Measurements from ENCODE around the gene BNC2.

DNA sequence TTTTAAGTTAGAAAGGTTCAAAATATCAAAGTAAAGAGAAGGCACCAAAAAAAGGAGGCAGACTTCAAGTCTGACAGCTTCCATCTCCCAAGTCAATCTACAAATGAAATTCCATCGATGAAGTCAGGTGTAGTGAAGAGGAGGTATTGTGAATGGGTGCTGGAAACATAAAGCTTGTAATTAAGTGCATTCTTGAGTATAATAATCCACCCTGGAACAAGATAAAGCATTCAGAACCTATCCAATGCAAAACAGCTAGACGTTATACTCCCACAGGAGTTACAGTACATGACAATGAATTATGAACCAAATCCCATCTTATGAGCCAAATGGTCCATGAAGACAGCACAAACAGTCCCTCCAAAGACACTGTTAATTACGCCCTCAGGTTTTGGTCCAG is 22.3 kb downstream of the BNC2 start:
- TF ChIP-seq POLR2A (IDR thresholded peaks at IDR 0.05), result no peak
- TF ChIP-seq, protein P1, sequence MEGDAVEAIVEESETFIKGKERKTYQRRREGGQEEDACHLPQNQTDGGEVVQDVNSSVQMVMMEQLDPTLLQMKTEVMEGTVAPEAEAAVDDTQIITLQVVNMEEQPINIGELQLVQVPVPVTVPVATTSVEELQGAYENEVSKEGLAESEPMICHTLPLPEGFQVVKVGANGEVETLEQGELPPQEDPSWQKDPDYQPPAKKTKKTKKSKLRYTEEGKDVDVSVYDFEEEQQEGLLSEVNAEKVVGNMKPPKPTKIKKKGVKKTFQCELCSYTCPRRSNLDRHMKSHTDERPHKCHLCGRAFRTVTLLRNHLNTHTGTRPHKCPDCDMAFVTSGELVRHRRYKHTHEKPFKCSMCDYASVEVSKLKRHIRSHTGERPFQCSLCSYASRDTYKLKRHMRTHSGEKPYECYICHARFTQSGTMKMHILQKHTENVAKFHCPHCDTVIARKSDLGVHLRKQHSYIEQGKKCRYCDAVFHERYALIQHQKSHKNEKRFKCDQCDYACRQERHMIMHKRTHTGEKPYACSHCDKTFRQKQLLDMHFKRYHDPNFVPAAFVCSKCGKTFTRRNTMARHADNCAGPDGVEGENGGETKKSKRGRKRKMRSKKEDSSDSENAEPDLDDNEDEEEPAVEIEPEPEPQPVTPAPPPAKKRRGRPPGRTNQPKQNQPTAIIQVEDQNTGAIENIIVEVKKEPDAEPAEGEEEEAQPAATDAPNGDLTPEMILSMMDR (IDR thresholded peaks at IDR 0.05), result no peak

All from right lobe of liver (tissue), 4 donors.